Measurements from ENCODE around the gene DGCR2. TPM values are rescaled to one million over a fixed set of nuclear protein-coding genes. Genes with fewer than 3 reads are reported as not detected.

Gene DGCR2
- total RNA-seq, 1 experiment from 2014 or later: 42.9 TPM

- no peaks in the 10 kb centered on the region for H3K9me2 ChIP-seq (ENCODE audit: insufficient read depth)
- H3K9ac ChIP-seq (ENCODE audit: low read length): no peak overlapping the region
- peaks cover 0 to 12% of the 10 kb centered on the region in 2 experiments; a peak in 1 of 4 replicates for H3K4me1 ChIP-seq (ENCODE audit: control insufficient read depth in 1 of 2, insufficient read depth in 2 of 2, low read length in 2 of 2)
- ChIA-PET POLR2A (interaction anchor here (1.7 kb wide), 1 partner anchor 12 kb away, joined by 4 read pairs; the partner anchor contains the start of gene SLC25A1), CTCF (no interaction called here), RAD21 (ENCODE audit: low non-redundant PET in 1 of 2, low total read pairs in 2 of 2, uncharacterized antibody in 2 of 2, unreplicated experiment in 2 of 2) (no interaction called here)
- no peak overlapping the region for H3K4me3 ChIP-seq (replicated peaks in 1 of 2; ENCODE audit: low read depth in 1 of 2, low read length in 2 of 2)
- H2AFZ ChIP-seq (ENCODE audit: low read depth, low read length, poor library complexity, severe bottlenecking): no peak overlapping the region
- ATAC-seq: no peak
- no peak for TF ChIP-seq EZH2phosphoT487 (IDR thresholded peaks at IDR 0.05; ENCODE audit: borderline replicate concordance)
- no peak for TF ChIP-seq EZH2 (IDR thresholded peaks at IDR 0.05)
- TF ChIP-seq FOSL1 (IDR thresholded peaks at IDR 0.05; ENCODE audit: low read depth): no peak
- no peak for TF ChIP-seq REST (IDR thresholded peaks at IDR 0.05; ENCODE audit: low read depth)
- no peak for TF ChIP-seq YY1 (IDR thresholded peaks at IDR 0.05; ENCODE audit: extremely low read depth, insufficient replicate concordance, low read depth, low read length)
- no peak for TF ChIP-seq POLR2AphosphoS5 (IDR thresholded peaks at IDR 0.05; ENCODE audit: low read depth, low read length)
- TF ChIP-seq SP1 (IDR thresholded peaks at IDR 0.05; ENCODE audit: low read depth): no peak
- TF ChIP-seq ZFX (IDR thresholded peaks at IDR 0.05): no peak
- no peak for TF ChIP-seq CBX3 (IDR thresholded peaks at IDR 0.05; ENCODE audit: low read depth)
- TF ChIP-seq ATF3 (IDR thresholded peaks at IDR 0.05): no peak
- no peak for TF ChIP-seq POLR2A (IDR thresholded peaks at IDR 0.05; ENCODE audit: borderline replicate concordance, extremely low read depth, insufficient read depth, insufficient read length)
- TF ChIP-seq TCF7L2 (IDR thresholded peaks at IDR 0.05; ENCODE audit: borderline replicate concordance, extremely low read depth, insufficient read depth, insufficient read length): no peak
- TF ChIP-seq SRF (IDR thresholded peaks at IDR 0.05; ENCODE audit: low read depth): no peak
- no peak overlapping the region for H3K27ac ChIP-seq (ENCODE audit: low read depth, low read length)
- intact Hi-C loops (cut with micrococcal nuclease): no loop called here
- no peaks in the 10 kb centered on the region for H4K20me1 ChIP-seq (ENCODE audit: insufficient read depth)
- H3K9me3 ChIP-seq (ENCODE audit: control insufficient read depth in 1 of 2, insufficient read depth in 1 of 2, low read depth in 1 of 2, low read length in 2 of 2): no peaks in the 10 kb centered on the region
- peaks cover under 1% of the 10 kb centered on the region; the same call in 1 of the 2 replicates for H3K79me2 ChIP-seq (ENCODE audit: insufficient read depth, low read length)
- no TSS peak for BruUV-seq (replicated peaks)
- no peak for DNase-seq (ENCODE audit: low read depth, low spot score)
- H3K27me3 ChIP-seq (ENCODE audit: insufficient read depth, low read length): peaks cover 12% of the 10 kb centered on the region
- H3K4me2 ChIP-seq (ENCODE audit: low read length): no peak overlapping the region
- H3K36me3 ChIP-seq (ENCODE audit: control insufficient read depth in 1 of 2, insufficient read depth in 2 of 2, low read length in 2 of 2): no peaks in the 10 kb centered on the region
Measured at GRCh38 chr22:19166421-19166820, 44.2 kb upstream of the DGCR2 start.
